ENCODE results near the gene WDR77. TPM values are rescaled to one million over a fixed set of nuclear protein-coding genes. Genes with fewer than 3 reads are reported as not detected.

The WDR77 gene
- total RNA-seq, 1 experiment from 2014 or later, result 54.2 TPM

GRCh38 chr1:111490220-111490619, 41.2 kb upstream of the WDR77 start:
- no peak for DNase-seq (ENCODE audit: unreplicated experiment)
- Mint-ChIP-seq H3K36me3 (ENCODE audit: insufficient read depth, unreplicated experiment) (no peaks in the 10 kb centered on the region), H3K9me3 (ENCODE audit: unreplicated experiment) (peaks cover 7% of the 10 kb centered on the region), H3K4me3 (ENCODE audit: unreplicated experiment) (no peak overlapping the region), H3K27ac (ENCODE audit: low read depth, unreplicated experiment) (no peak overlapping the region), H3K27me3 (ENCODE audit: insufficient read depth, unreplicated experiment) (peaks cover 21% of the 10 kb centered on the region), H3K4me1 (ENCODE audit: insufficient read depth, unreplicated experiment) (no peaks in the 10 kb centered on the region)
- TF ChIP-seq, protein P1, sequence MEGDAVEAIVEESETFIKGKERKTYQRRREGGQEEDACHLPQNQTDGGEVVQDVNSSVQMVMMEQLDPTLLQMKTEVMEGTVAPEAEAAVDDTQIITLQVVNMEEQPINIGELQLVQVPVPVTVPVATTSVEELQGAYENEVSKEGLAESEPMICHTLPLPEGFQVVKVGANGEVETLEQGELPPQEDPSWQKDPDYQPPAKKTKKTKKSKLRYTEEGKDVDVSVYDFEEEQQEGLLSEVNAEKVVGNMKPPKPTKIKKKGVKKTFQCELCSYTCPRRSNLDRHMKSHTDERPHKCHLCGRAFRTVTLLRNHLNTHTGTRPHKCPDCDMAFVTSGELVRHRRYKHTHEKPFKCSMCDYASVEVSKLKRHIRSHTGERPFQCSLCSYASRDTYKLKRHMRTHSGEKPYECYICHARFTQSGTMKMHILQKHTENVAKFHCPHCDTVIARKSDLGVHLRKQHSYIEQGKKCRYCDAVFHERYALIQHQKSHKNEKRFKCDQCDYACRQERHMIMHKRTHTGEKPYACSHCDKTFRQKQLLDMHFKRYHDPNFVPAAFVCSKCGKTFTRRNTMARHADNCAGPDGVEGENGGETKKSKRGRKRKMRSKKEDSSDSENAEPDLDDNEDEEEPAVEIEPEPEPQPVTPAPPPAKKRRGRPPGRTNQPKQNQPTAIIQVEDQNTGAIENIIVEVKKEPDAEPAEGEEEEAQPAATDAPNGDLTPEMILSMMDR (IDR thresholded peaks at IDR 0.05; ENCODE audit: unreplicated experiment), result no peak
- POLR2A ChIA-PET, result interaction anchor here (0.5 to 1.5 kb wide), 3 partner anchors 13 to 130 kb away, joined by 3 to 4 read pairs (median 4); partner anchors contain the start of genes ADORA3 and TMIGD3
- no TSS peak for BruUV-seq (replicated peaks)
- CTCF ChIA-PET, result interaction anchor here (0.8 to 2.4 kb wide), 2 partner anchors 8 to 249 kb away, joined by 4 to 6 read pairs; partner anchors contain the start of gene INKA2
- intact Hi-C loops (cut with micrococcal nuclease), result no loop called here

DNA sequence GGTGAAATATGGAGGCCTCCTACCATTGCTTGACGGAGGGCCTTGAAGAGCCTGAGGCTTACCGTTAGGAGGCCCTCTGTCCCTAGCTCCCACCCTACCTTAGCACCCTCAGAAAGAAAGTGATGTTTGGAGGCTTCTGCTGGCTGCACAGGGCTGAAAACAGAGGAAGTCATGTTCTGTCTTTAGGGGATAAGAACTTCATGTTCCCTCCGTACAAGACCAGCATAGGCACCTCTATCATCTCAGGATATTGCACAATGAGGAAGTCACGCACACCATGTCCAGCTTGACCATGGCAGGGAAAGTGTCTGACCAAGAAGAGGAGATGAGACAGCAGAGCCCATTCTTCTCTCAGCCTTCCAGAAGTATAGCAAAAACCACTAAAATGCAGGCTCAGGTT, 40.5 kb upstream of the WDR77 start:
- intact Hi-C loops (cut with micrococcal nuclease), result no loop called here
- H3K36me3 Mint-ChIP-seq (ENCODE audit: insufficient read depth, unreplicated experiment), result no peaks in the 10 kb centered on the region
- H3K27me3 Mint-ChIP-seq (ENCODE audit: insufficient read depth, unreplicated experiment), result peaks cover 15% of the 10 kb centered on the region
- TF ChIP-seq, protein P1 (IDR thresholded peaks at IDR 0.05; ENCODE audit: unreplicated experiment), result no peak
- no peak overlapping the region for H3K4me3 Mint-ChIP-seq (ENCODE audit: unreplicated experiment)
- BruUV-seq (replicated peaks), result no TSS peak
- CTCF ChIA-PET, result interaction anchor here (0.7 to 2.4 kb wide), 3 partner anchors 9 to 249 kb away, joined by 3 to 6 read pairs (median 4); partner anchors contain the start of gene INKA2
- DNase-seq (ENCODE audit: unreplicated experiment), result no peak
- POLR2A ChIA-PET, result interaction anchor here (0.5 to 1.5 kb wide), 3 partner anchors 14 to 131 kb away, joined by 3 to 4 read pairs (median 4); partner anchors contain the start of genes ADORA3 and TMIGD3
- no peak overlapping the region for H3K27ac Mint-ChIP-seq (ENCODE audit: low read depth, unreplicated experiment)
- peaks cover 7% of the 10 kb centered on the region for H3K9me3 Mint-ChIP-seq (ENCODE audit: unreplicated experiment)
- no peaks in the 10 kb centered on the region for H3K4me1 Mint-ChIP-seq (ENCODE audit: insufficient read depth, unreplicated experiment)

DNA sequence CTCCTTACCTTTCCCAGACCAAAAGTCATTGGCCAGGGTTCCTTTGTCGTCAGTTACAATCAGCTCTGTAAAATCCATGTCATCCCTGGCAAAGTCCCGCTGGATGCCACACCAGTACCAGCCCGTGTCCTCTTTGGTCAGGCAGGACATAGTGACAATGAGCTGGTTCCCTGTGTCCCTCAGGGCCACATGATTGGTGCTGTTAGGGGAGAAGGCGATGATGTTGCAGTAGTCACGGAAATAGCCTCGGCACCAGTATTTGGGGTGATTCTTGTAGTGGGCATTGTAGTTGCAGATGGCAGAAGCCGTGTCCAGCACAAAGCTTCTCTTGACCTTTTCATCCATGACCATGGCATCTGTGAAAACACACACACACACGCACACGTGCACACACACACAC, 39.6 kb upstream of the WDR77 start:
- intact Hi-C loops (cut with micrococcal nuclease), result no loop called here
- no peak overlapping the region for H3K27ac Mint-ChIP-seq (ENCODE audit: low read depth, unreplicated experiment)
- TF ChIP-seq, protein P1 (IDR thresholded peaks at IDR 0.05; ENCODE audit: unreplicated experiment), result no peak
- no peaks in the 10 kb centered on the region for H3K4me1 Mint-ChIP-seq (ENCODE audit: insufficient read depth, unreplicated experiment)
- ChIA-PET CTCF (interaction anchor here (0.6 to 2.4 kb wide), 5 partner anchors 10 to 1590 kb away, joined by 3 to 6 read pairs (median 3); no protein-coding TSS in a partner anchor), POLR2A (interaction anchor here (0.6 kb wide), 1 partner anchor 95 kb away, joined by 3 read pairs; no protein-coding TSS in a partner anchor)
- peaks cover 6% of the 10 kb centered on the region for H3K27me3 Mint-ChIP-seq (ENCODE audit: insufficient read depth, unreplicated experiment)
- H3K9me3 Mint-ChIP-seq (ENCODE audit: unreplicated experiment), result no peaks in the 10 kb centered on the region
- DNase-seq (ENCODE audit: unreplicated experiment), result no peak
- H3K36me3 Mint-ChIP-seq (ENCODE audit: insufficient read depth, unreplicated experiment), result no peaks in the 10 kb centered on the region
- no peak overlapping the region for H3K4me3 Mint-ChIP-seq (ENCODE audit: unreplicated experiment)
- no TSS peak for BruUV-seq (replicated peaks)

GRCh38 chr1:111487133-111487532, 38.1 kb upstream of the WDR77 start:
- no peak for DNase-seq (ENCODE audit: unreplicated experiment)
- Mint-ChIP-seq H3K4me1 (ENCODE audit: insufficient read depth, unreplicated experiment) (no peaks in the 10 kb centered on the region), H3K27ac (ENCODE audit: low read depth, unreplicated experiment) (no peak overlapping the region), H3K27me3 (ENCODE audit: insufficient read depth, unreplicated experiment) (no peaks in the 10 kb centered on the region), H3K36me3 (ENCODE audit: insufficient read depth, unreplicated experiment) (no peaks in the 10 kb centered on the region), H3K9me3 (ENCODE audit: unreplicated experiment) (no peaks in the 10 kb centered on the region), H3K4me3 (ENCODE audit: unreplicated experiment) (no peak overlapping the region)
- CTCF ChIA-PET, result interaction anchor here (0.6 kb wide), 1 partner anchor 451 kb away, joined by 3 read pairs; no protein-coding TSS in a partner anchor
- intact Hi-C loops (cut with micrococcal nuclease), result no loop called here
- no TSS peak for BruUV-seq (replicated peaks)
- TF ChIP-seq, protein P1 (IDR thresholded peaks at IDR 0.05; ENCODE audit: unreplicated experiment), result no peak
- POLR2A ChIA-PET, result no interaction called here
